Measurements from ENCODE around the gene RASGRF2. TPM values are rescaled to one million over a fixed set of nuclear protein-coding genes. Genes with fewer than 3 reads are reported as not detected.
"Not testable (repeated sequence)": the region's sequence is repeated elsewhere in the genome, so short reads cannot be mapped to it uniquely, and the experiment has no call there.

The RASGRF2 gene
- total RNA-seq, 1 donor from 2014 or later, result 19.4 TPM

DNA sequence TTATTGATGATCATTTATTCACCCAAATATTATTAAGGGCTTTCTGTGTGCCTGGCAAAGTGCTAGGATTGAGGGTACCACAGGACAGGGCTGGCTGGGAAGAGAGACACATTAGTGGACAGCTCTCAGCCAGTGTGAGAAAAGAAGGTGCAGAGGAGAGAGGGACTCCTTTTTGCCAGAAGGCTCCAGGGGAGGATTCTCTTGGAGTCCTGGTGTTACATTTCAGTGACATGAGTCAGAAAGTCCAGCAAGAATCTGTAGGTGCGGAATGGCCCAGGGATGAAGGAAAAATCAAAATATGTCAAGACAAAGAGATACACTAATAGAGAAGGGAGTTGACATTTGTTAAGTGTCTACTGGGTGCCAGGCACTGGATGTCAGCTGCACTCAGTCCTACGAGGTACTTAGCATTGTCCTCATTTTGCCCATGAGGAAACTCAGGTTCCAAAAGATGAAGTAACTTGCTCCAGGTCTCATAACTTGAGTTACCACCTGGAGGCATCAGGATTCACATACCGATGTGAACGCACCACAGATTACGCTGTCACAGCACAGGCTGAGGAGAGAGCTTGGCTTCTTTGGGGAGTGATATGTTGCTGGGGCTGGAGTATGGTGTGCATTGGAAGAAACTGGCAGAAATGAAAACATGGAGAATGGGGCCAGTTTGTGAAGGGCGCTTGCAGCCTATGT is 60.5 kb downstream of the RASGRF2 start:
- Mint-ChIP-seq H3K27ac (no peak overlapping the region), H3K4me1 (ENCODE audit: low read depth) (peaks cover 63% of the 10 kb centered on the region), H3K4me3 (ENCODE audit: low read depth) (no peak overlapping the region), H3K9me3 (no peaks in the 10 kb centered on the region), H3K36me3 (ENCODE audit: low read depth) (peaks cover 2% of the 10 kb centered on the region), H3K27me3 (ENCODE audit: low read depth) (no peaks in the 10 kb centered on the region)
- no peak for DNase-seq (ENCODE audit: low spot score)
- intact Hi-C loops (cut with micrococcal nuclease), result no loop called here

DNA sequence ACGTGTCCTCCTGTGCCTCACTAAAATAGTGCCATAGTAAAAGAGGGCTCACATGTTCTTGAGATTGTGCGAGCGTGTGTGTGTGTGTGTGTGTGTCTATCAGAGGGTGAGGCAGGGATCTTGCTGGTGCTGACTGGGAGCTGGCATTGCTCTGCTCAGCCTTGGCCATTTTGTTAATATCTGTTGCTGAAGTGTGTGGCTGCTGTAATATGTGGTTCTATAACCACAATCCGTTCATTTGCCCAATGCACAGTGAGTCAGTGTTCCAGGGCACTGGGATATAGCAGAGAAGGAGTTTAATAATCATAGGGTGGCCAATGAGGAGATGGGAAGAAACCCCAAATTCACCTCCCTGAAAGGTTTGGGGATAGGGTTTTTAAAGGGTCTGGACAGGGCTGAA is 61.3 kb downstream of the RASGRF2 start:
- Mint-ChIP-seq H3K4me3 (ENCODE audit: low read depth) (no peak overlapping the region), H3K27ac (no peak overlapping the region), H3K4me1 (ENCODE audit: low read depth) (peaks cover 56% of the 10 kb centered on the region), H3K36me3 (ENCODE audit: low read depth) (no peaks in the 10 kb centered on the region), H3K27me3 (ENCODE audit: low read depth) (no peaks in the 10 kb centered on the region), H3K9me3 (no peaks in the 10 kb centered on the region)
- intact Hi-C loops (cut with micrococcal nuclease), result no loop called here
- no peak for DNase-seq (ENCODE audit: low spot score)

DNA sequence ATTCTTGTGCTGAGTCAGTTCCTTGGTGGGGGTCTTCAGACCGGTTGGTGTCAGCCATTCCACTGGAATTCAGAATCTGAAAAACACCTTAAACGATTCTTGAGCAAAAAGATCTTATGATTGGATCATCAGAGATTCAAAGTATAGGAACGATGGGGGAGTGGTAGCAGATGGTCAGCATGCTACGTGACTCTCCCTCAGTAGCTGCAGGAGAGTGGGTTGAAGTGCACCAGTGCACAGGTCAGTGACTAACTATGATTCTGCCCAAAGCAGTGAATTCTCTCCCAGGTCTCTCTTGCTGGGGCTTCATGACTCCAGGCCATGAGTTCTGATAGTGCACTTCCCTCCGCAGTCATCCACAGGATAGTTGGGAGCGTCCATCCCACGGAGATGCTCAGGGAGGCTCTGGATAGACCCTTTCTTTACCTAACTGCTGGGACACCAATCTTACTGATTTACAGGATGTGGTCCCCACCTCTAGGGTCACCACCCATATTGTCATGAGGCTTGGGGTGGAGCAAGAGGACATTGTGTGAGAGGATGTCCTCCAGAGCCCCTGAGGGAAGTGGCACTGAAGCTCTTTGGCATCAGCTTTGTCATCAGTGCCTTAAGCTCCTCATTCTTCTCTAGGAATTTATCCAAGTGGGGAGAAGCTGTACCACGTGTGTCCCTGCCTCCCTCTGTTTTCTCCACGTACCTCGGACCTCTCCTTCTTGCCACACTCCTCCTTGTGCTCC is 62.0 kb downstream of the RASGRF2 start:
- intact Hi-C loops (cut with micrococcal nuclease), result no loop called here
- Mint-ChIP-seq H3K4me1 (ENCODE audit: low read depth) (peaks cover 50% of the 10 kb centered on the region), H3K27ac (no peak overlapping the region), H3K9me3 (no peaks in the 10 kb centered on the region), H3K4me3 (ENCODE audit: low read depth) (no peak overlapping the region), H3K27me3 (ENCODE audit: low read depth) (no peaks in the 10 kb centered on the region), H3K36me3 (ENCODE audit: low read depth) (no peaks in the 10 kb centered on the region)
- DNase-seq (ENCODE audit: low spot score), result no peak

DNA sequence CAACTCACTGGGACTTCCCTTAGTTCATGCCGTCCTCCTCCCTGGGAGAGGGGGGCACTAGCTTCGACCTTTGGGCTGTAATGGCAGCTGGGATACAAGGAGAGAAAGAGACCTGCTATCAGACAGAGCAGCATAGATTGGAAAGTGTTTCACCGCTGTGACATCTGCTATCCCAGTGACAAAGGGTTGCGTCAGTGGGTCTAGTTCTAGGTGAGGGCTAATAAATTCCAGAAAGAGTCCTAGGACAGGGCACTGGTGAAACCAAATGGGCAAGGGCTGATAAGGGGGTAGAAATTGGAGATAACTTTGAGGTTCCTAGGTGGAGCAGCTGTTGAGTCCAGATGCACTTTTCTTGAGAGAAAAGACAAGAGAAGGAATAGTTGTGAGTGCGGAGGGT is 62.5 kb downstream of the RASGRF2 start:
- peaks cover 3% of the 10 kb centered on the region for H3K36me3 Mint-ChIP-seq (ENCODE audit: low read depth)
- DNase-seq (ENCODE audit: low spot score), result no peak
- H3K4me1 Mint-ChIP-seq (ENCODE audit: low read depth), result peaks cover 49% of the 10 kb centered on the region
- H3K27ac Mint-ChIP-seq, result no peak overlapping the region
- H3K27me3 Mint-ChIP-seq (ENCODE audit: low read depth), result no peaks in the 10 kb centered on the region
- intact Hi-C loops (cut with micrococcal nuclease), result no loop called here
- H3K4me3 Mint-ChIP-seq (ENCODE audit: low read depth), result no peak overlapping the region
- H3K9me3 Mint-ChIP-seq, result no peaks in the 10 kb centered on the region

DNA sequence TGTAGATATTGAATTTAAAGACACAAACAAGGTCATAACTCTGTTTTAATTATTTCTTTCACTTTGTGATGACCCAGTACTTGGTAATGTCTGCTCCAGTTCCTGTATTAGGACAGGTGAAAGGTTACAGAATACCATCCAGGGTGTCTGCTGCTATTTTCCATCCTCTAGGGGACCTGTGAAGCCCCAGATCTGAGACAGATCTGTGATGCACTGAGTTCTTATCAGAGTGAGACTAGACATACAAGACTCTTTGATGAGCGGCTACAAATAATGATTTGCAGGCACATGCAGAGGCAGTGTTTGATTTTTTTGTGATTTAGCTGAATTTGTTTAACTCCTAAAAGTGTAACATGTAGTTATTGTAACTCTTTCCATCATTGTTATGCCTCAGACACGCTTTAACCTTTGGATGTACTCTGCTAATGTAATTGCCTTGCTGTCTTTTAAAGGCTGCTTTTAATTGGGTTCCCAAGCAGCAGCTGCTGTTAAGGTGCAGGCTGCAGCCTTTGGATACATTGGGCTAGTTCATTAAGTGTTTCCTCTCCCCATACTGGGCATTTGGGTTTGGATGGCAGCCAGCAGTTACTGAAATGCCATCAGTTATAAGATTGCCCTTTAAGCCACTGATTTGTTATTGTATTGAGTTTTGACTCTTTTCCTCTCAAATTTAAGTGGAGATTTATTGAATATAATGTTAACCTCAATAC is 63.3 kb downstream of the RASGRF2 start:
- peaks cover 4% of the 10 kb centered on the region for H3K36me3 Mint-ChIP-seq (ENCODE audit: low read depth)
- H3K4me1 Mint-ChIP-seq (ENCODE audit: low read depth), result peaks cover 41% of the 10 kb centered on the region
- no peaks in the 10 kb centered on the region for H3K27me3 Mint-ChIP-seq (ENCODE audit: low read depth)
- DNase-seq (ENCODE audit: low spot score), result no peak
- H3K9me3 Mint-ChIP-seq, result no peaks in the 10 kb centered on the region
- no peak overlapping the region for H3K4me3 Mint-ChIP-seq (ENCODE audit: low read depth)
- intact Hi-C loops (cut with micrococcal nuclease), result no loop called here
- H3K27ac Mint-ChIP-seq, result no peak overlapping the region

GRCh38 chr5:81027481-81028058 is 67.4 kb downstream of the RASGRF2 start:
- intact Hi-C loops (cut with micrococcal nuclease), result no loop called here
- peaks cover 12% of the 10 kb centered on the region for H3K36me3 Mint-ChIP-seq (ENCODE audit: low read depth)
- H3K27me3 Mint-ChIP-seq (ENCODE audit: low read depth), result no peaks in the 10 kb centered on the region
- H3K4me1 Mint-ChIP-seq (ENCODE audit: low read depth), result peaks cover 11% of the 10 kb centered on the region
- no peak for DNase-seq (ENCODE audit: low spot score)
- peaks cover 19% of the 10 kb centered on the region for H3K9me3 Mint-ChIP-seq
- no peak overlapping the region for H3K27ac Mint-ChIP-seq
- no peak overlapping the region for H3K4me3 Mint-ChIP-seq (ENCODE audit: low read depth)

GRCh38 chr5:81028888-81029287 is 68.7 kb downstream of the RASGRF2 start:
- H3K4me3 Mint-ChIP-seq (ENCODE audit: low read depth); DNase-seq (ENCODE audit: low spot score); H3K4me1 Mint-ChIP-seq (ENCODE audit: low read depth); intact Hi-C loops (cut with micrococcal nuclease); H3K27ac Mint-ChIP-seq; H3K27me3 Mint-ChIP-seq (ENCODE audit: low read depth): not testable (repeated sequence)
- Mint-ChIP-seq H3K9me3 (peaks cover 24% of the 10 kb centered on the region), H3K36me3 (ENCODE audit: low read depth) (peaks cover 12% of the 10 kb centered on the region)

DNA sequence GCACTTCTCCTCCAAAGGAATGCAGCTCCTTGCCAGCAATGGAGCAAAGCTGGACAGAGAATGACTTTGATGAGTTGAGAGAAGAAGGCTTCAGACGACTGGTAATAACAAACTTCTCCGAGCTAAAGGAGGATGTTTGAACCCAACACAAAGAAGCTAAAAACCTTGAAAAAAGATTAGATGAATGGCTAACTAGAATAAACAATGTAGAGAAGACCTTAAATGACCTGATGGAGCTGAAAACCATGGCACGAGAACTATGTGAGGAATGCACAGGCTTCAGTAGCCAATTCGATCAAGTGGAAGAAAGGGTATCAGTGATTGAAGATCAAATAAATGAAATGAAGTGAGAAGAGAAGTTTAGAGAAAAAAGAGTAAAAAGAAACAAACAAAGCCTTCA is 69.6 kb downstream of the RASGRF2 start:
- H3K27me3 Mint-ChIP-seq (ENCODE audit: low read depth); H3K4me3 Mint-ChIP-seq (ENCODE audit: low read depth); H3K4me1 Mint-ChIP-seq (ENCODE audit: low read depth); H3K27ac Mint-ChIP-seq; intact Hi-C loops (cut with micrococcal nuclease); DNase-seq (ENCODE audit: low spot score): not testable (repeated sequence)
- peaks cover 12% of the 10 kb centered on the region for H3K36me3 Mint-ChIP-seq (ENCODE audit: low read depth)
- H3K9me3 Mint-ChIP-seq, result peaks cover 26% of the 10 kb centered on the region

- H3K9me3 Mint-ChIP-seq, result peaks cover 26% of the 10 kb centered on the region
- H3K4me3 Mint-ChIP-seq (ENCODE audit: low read depth); DNase-seq (ENCODE audit: low spot score); H3K27ac Mint-ChIP-seq; intact Hi-C loops (cut with micrococcal nuclease); H3K4me1 Mint-ChIP-seq (ENCODE audit: low read depth); H3K27me3 Mint-ChIP-seq (ENCODE audit: low read depth): not testable (repeated sequence)
- peaks cover 12% of the 10 kb centered on the region for H3K36me3 Mint-ChIP-seq (ENCODE audit: low read depth)
Observed at GRCh38 chr5:81030236-81031034, 70.3 kb downstream of the RASGRF2 start.

DNA sequence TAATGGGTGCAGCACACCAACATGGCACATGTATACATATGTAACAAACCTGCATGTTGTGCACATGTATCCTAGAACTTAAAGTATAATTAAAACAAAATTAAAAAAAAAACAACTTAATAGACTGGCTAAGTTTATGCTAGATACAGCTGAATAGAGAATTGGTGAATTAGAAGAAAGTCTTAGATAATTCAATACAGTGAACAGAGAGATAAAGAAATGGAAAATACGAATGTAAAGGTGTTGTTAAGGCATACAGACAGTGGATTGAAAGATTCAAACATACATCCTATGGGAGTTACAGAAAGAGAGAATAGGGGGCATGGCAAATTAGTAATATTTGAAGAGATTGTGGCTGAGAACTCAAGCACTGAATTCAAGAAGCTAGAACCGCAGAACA is 75.4 kb downstream of the RASGRF2 start:
- Mint-ChIP-seq H3K27me3 (ENCODE audit: low read depth) (no peaks in the 10 kb centered on the region), H3K4me1 (ENCODE audit: low read depth) (no peaks in the 10 kb centered on the region), H3K36me3 (ENCODE audit: low read depth) (no peaks in the 10 kb centered on the region), H3K27ac (no peak overlapping the region), H3K9me3 (peaks cover 22% of the 10 kb centered on the region), H3K4me3 (ENCODE audit: low read depth) (no peak overlapping the region)
- no peak for DNase-seq (ENCODE audit: low spot score)
- intact Hi-C loops (cut with micrococcal nuclease), result no loop called here

DNA sequence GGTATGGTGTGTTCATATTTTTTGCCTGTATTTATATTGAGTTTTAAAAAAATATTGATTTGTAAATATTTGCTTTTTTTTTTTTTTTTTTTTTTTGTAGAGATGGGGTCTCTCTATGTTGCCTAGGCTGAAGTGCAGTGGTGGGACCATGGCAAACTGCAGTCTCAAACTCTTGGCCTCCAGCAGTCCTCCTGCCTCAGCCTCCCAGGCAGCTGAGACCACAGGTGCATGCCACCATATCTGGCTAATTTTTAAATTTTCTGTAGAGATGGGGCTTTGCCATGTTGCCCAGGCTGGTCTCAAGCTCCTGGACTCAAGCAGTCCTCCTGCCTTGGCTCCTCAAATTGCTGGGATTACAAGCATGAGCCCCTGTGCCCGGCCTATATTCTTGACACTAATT is 78.3 kb downstream of the RASGRF2 start:
- intact Hi-C loops (cut with micrococcal nuclease), result no loop called here
- Mint-ChIP-seq H3K27ac (no peak overlapping the region), H3K27me3 (ENCODE audit: low read depth) (no peaks in the 10 kb centered on the region), H3K4me3 (ENCODE audit: low read depth) (no peak overlapping the region), H3K4me1 (ENCODE audit: low read depth) (no peaks in the 10 kb centered on the region), H3K36me3 (ENCODE audit: low read depth) (peaks cover under 1% of the 10 kb centered on the region), H3K9me3 (peaks cover 11% of the 10 kb centered on the region)
- no peak for DNase-seq (ENCODE audit: low spot score)

- DNase-seq (ENCODE audit: low spot score), result no peak
- H3K27me3 Mint-ChIP-seq (ENCODE audit: low read depth), result no peaks in the 10 kb centered on the region
- peaks cover 5% of the 10 kb centered on the region for H3K4me1 Mint-ChIP-seq (ENCODE audit: low read depth)
- no peak overlapping the region for H3K27ac Mint-ChIP-seq
- peaks cover 25% of the 10 kb centered on the region for H3K36me3 Mint-ChIP-seq (ENCODE audit: low read depth)
- no peaks in the 10 kb centered on the region for H3K9me3 Mint-ChIP-seq
- no peak overlapping the region for H3K4me3 Mint-ChIP-seq (ENCODE audit: low read depth)
- intact Hi-C loops (cut with micrococcal nuclease), result no loop called here
Observed at GRCh38 chr5:81044868-81045267, 84.7 kb downstream of the RASGRF2 start.

Data from activated T-helper 2 cell treated with anti-CD3 and anti-CD28 coated beads, Interferon-gamma antibody, Interleukin-2, Interleukin-4, amounts not matched to agents 10 μg/mL and 5 μg/mL and 100 μg/mL, durations not matched to agents 14 hours and 24 hours and 36 hours (primary cell).